Thymus (tissue), 11 donors: ENCODE results near the gene SH3RF3. TPM values are rescaled to one million over a fixed set of nuclear protein-coding genes. Genes with fewer than 3 reads are reported as not detected.

Experiments
- DNase-seq, 9 donors: peaks; one replicate each; pipeline ENCODE4 v3.0.0-alpha.2; 2013; ENCODE audit warnings: low spot score in 9 of 9, low read depth in 6 of 9, missing footprints in 1 of 9
- H3K27ac ChIP-seq, 2 donors: one replicate each; pipeline ENCODE4 v1.5.1; 2013; ENCODE audit warnings: control low read depth in 1 of 2, low read depth in 1 of 2, low read length in 1 of 2, mild to moderate bottlenecking in 1 of 2, moderate library complexity in 1 of 2
- H3K27me3 ChIP-seq, 2 donors: one replicate each; pipeline ENCODE4 v1.5.1; 2013; ENCODE audit warnings: low read length in 1 of 2; ENCODE audit not compliant: control insufficient read depth in 2 of 2, insufficient read depth in 1 of 2
- H3K36me3 ChIP-seq, 2 donors: one replicate each; pipeline ENCODE4 v1.5.1; 2013; ENCODE audit warnings: low read length in 1 of 2, mild to moderate bottlenecking in 1 of 2, moderate library complexity in 1 of 2; ENCODE audit not compliant: control insufficient read depth in 2 of 2, insufficient read depth in 2 of 2
- H3K4me1 ChIP-seq, 2 donors: one replicate each; pipeline ENCODE4 v1.5.1; 2013; ENCODE audit warnings: low read length in 2 of 2; ENCODE audit not compliant: control insufficient read depth in 2 of 2, insufficient read depth in 2 of 2
- H3K4me3 ChIP-seq, 2 donors: one replicate each; pipeline ENCODE4 v1.5.1; 2013; ENCODE audit warnings: low read length in 2 of 2, control low read depth in 1 of 2, mild to moderate bottlenecking in 1 of 2
- H3K9me3 ChIP-seq, 2 donors: one replicate each; pipeline ENCODE4 v1.5.1; 2013; ENCODE audit warnings: low read length in 1 of 2, mild to moderate bottlenecking in 1 of 2; ENCODE audit not compliant: control insufficient read depth in 2 of 2, insufficient read depth in 1 of 2
- WGBS: extraction: QIAGEN DNeasy Blood & Tissue Kit; methylation state at CpG from one replicate; pipeline ENCODE4 v1.1.7; 2013; 5-methylcytosine and 5-hydroxymethylcytosine counted together
- polyA plus RNA-seq: library from polyadenylated mRNA; stranded (reverse); fragments of 200-250 nt; gene quantifications from one replicate; pipeline ENCODE4 v1.2.3, GENCODE V29; 2013
- total RNA-seq: library from RNA; stranded (reverse); fragments of 120-200 nt; gene quantifications from one replicate; pipeline ENCODE4 v1.2.4, GENCODE V29; 2013
- donor health status: healthy.

Gene SH3RF3
- total and polyA plus RNA-seq, 2 donors = 3.2 to 8.2 TPM

DNA sequence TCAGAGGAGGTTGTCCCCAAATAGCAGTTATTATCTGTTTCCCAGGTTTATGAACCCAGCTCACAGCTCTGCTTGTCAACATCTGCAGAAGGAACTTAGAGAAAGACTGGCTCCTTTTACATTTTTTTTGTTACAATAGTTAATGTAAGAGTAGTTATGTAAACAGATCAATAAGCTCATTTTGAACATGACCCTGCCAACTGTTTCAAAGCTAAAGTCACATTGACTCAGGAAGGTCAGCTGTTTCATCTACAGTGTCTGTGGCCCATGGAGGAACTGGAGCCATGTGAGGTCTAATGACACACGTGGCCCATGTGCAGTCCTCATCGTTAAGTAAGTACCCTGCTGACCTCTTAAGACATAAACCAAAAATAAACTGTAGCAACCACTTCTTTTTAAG is 97.1 kb downstream of the SH3RF3 start:
- H3K9me3 ChIP-seq = peaks cover 0 to 5% of the 10 kb centered on the region in 2 donors
- peaks cover 0 to 2% of the 10 kb centered on the region in 2 donors for H3K4me1 ChIP-seq
- 87% methylated on average over 2 of the region's 2 CpGs for WGBS
- H3K36me3 ChIP-seq = no peaks in the 10 kb centered on the region
- DNase-seq = no peak
- no peak overlapping the region for H3K4me3 ChIP-seq
- H3K27ac ChIP-seq = no peak overlapping the region
- peaks cover 0 to 23% of the 10 kb centered on the region in 2 donors for H3K27me3 ChIP-seq

DNA sequence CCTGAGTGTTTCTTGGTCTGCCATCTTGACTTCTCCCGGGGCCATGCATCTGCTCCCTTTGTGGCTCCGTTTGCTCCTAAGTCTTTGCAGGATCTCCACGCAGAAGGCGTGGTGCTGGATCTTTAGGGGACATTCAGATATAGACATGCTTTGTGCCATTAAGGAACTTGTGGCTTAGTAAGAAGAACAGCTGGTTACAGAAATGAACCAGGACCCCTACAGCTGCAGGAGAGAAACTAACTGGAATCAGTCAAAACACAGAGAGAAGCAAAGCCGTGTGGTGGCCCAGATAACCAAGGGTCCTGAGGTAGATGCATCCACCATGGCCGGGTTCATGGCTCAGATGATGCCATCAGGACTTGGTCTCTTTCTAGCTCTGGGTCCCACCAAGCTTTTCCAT is 97.6 kb downstream of the SH3RF3 start:
- Histone ChIP-seq H3K4me3 (no peak overlapping the region), H3K36me3 (no peaks in the 10 kb centered on the region), H3K27me3 (peaks cover 0 to 24% of the 10 kb centered on the region in 2 donors), H3K27ac (no peak overlapping the region), H3K4me1 (peaks cover 0 to 2% of the 10 kb centered on the region in 2 donors), H3K9me3 (peaks cover 0 to 5% of the 10 kb centered on the region in 2 donors)
- no peak for DNase-seq
- WGBS = 70% methylated on average over 6 of the region's 6 CpGs

- Histone ChIP-seq H3K4me3 (no peak overlapping the region), H3K36me3 (no peaks in the 10 kb centered on the region), H3K27me3 (peaks cover 0 to 26% of the 10 kb centered on the region in 2 donors), H3K27ac (no peak overlapping the region), H3K9me3 (no peaks in the 10 kb centered on the region), H3K4me1 (peaks cover 0 to 2% of the 10 kb centered on the region in 2 donors)
- 97% methylated on average over 4 of the region's 4 CpGs for whole genome bisulfite sequencing
- no peak for DNase-seq
Observed at GRCh38 chr2:109229094-109229675, 100.2 kb downstream of the SH3RF3 start.

DNA sequence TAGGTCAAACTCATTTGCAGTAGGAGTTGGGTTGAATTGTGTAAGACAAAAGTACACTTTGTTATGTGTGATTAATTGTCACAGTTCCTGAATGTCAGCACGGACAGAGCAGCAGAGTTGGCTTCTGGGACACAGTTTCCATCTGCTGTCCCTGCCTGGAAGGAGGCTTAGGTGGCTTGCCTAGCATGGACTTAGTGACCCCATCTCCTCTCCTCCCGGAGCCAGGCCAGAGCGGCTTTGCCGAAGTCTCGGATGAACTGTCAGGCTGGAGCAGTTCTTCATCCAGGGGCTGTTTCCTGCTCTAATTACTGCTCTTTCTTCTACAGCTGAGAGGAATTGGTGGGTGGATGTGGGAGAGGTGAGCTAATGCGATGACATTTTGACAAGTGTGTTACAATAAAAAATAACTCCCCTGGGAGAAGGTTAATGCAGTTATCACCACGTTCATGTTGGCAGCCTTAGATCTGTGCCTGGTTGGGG is 102.0 kb downstream of the SH3RF3 start:
- Histone ChIP-seq H3K27me3 (peaks cover 0 to 25% of the 10 kb centered on the region in 2 donors), H3K4me1 (peaks cover 0 to 2% of the 10 kb centered on the region in 2 donors), H3K4me3 (no peak overlapping the region), H3K9me3 (no peaks in the 10 kb centered on the region), H3K36me3 (no peaks in the 10 kb centered on the region), H3K27ac (no peak overlapping the region)
- no peak for DNase-seq
- 67% methylated on average over 7 of the region's 7 CpGs for WGBS

- Histone ChIP-seq H3K27me3 (peaks cover 0 to 25% of the 10 kb centered on the region in 2 donors), H3K36me3 (no peaks in the 10 kb centered on the region), H3K27ac (no peak overlapping the region), H3K4me1 (peaks cover 0 to 2% of the 10 kb centered on the region in 2 donors), H3K4me3 (no peak overlapping the region), H3K9me3 (no peaks in the 10 kb centered on the region)
- DNase-seq = no peak
- WGBS = 83% methylated on average over 3 of the region's 3 CpGs
Observed at GRCh38 chr2:109231428-109231827, 102.4 kb downstream of the SH3RF3 start.

DNA sequence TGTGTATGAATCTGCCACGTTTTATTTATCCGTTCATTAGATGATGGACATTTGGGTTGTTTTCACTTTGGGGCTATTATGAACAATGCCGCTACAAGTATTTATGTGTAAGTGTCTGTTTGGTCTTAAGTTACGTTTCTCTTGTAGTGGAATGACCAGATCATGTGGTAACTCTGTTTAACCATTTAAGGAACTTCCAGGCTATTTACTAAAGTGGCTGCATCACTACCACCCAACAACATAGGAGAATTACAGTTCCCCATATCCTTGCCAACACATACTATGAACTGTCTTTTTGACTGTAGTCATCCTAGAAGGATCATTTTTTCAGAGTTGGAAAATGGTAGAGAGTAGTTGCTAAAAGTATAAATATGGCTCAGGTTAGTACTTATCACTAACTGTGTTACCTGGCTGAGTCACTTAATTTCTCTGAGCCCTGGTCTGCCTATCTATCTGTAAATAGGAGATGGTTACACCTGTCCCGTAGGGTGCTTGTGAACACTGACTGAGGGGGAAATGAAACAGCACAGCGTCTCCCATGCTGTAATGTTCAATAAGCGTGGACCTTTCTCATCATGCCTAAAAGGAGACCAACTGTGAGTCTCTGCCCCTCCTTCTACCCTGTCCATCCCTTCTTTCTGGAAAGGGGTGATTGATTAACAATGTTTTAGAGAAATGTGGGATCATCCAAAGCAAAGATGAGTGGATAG is 103.1 kb downstream of the SH3RF3 start:
- H3K4me1 ChIP-seq = peaks cover 0 to 2% of the 10 kb centered on the region in 2 donors
- no peak overlapping the region for H3K27ac ChIP-seq
- no peaks in the 10 kb centered on the region for H3K36me3 ChIP-seq
- no peaks in the 10 kb centered on the region for H3K9me3 ChIP-seq
- DNase-seq = no peak
- no peak overlapping the region for H3K4me3 ChIP-seq
- H3K27me3 ChIP-seq = peaks cover 0 to 25% of the 10 kb centered on the region in 2 donors
- 96% methylated on average over 7 of the region's 7 CpGs for WGBS

GRCh38 chr2:109232909-109233308 is 103.9 kb downstream of the SH3RF3 start:
- peaks cover 0 to 4% of the 10 kb centered on the region in 2 donors for H3K4me1 ChIP-seq
- H3K27me3 ChIP-seq = peaks cover 0 to 19% of the 10 kb centered on the region in 2 donors
- no peaks in the 10 kb centered on the region for H3K36me3 ChIP-seq
- WGBS = 97% methylated on average over 4 of the region's 4 CpGs
- no peak overlapping the region for H3K4me3 ChIP-seq
- no peaks in the 10 kb centered on the region for H3K9me3 ChIP-seq
- H3K27ac ChIP-seq = no peak overlapping the region
- DNase-seq = no peak

DNA sequence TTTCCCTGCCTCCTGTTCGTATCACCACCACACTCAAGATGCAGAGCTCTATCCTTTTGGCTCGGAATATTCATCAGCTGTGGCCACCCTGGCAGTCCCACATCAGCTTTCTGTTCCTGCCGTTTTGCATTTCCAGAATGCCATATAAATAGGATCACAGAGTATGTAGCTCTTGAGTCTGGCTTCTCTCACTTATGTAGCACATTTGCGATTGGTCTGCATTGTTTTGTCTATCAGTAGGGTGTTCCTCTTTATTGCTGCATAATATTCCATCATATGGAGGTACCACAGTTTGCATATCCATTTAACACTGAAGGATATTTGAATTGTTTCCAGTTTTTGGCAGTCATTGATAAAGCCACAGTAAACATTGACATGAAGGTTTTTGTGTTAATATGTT is 104.6 kb downstream of the SH3RF3 start:
- no peak for DNase-seq
- no peak overlapping the region for H3K27ac ChIP-seq
- no peaks in the 10 kb centered on the region for H3K36me3 ChIP-seq
- H3K4me1 ChIP-seq = peaks cover 2 to 11% of the 10 kb centered on the region in 2 donors
- 96% methylated on average over 4 of the region's 4 CpGs for WGBS
- H3K27me3 ChIP-seq = peaks cover 0 to 16% of the 10 kb centered on the region in 2 donors
- no peak overlapping the region for H3K4me3 ChIP-seq
- no peaks in the 10 kb centered on the region for H3K9me3 ChIP-seq

GRCh38 chr2:109234355-109234754 is 105.3 kb downstream of the SH3RF3 start:
- Histone ChIP-seq H3K27me3 (peaks cover 0 to 15% of the 10 kb centered on the region in 2 donors), H3K4me1 (peaks cover 3 to 16% of the 10 kb centered on the region in 2 donors), H3K36me3 (no peaks in the 10 kb centered on the region), H3K4me3 (no peak overlapping the region), H3K9me3 (no peaks in the 10 kb centered on the region), H3K27ac (no peak overlapping the region)
- DNase-seq = no peak
- 94% methylated on average over 4 of the region's 4 CpGs for WGBS
